Glutamatergic neuron (in vitro differentiated cells): Measurements from ENCODE around the gene FBXO2. TPM values are rescaled to one million over a fixed set of nuclear protein-coding genes. Genes with fewer than 3 reads are reported as not detected.

Source experiments
- DNase-seq: peaks from one replicate; pipeline ENCODE4 v3.0.0; 2022
- H3K27ac Mint-ChIP-seq: one replicate; pipeline ENCODE4 v1.8.0; 2020; ENCODE audit warnings: mild to moderate bottlenecking, mixed read lengths, inconsistent platforms; ENCODE audit not compliant: unreplicated experiment
- H3K27me3 Mint-ChIP-seq: one replicate; pipeline ENCODE4 v1.8.0; 2020; ENCODE audit warnings: mild to moderate bottlenecking, moderate library complexity, mixed read lengths, inconsistent platforms; ENCODE audit not compliant: unreplicated experiment
- H3K36me3 Mint-ChIP-seq: one replicate; pipeline ENCODE4 v1.8.0; 2020; ENCODE audit warnings: mild to moderate bottlenecking, mixed read lengths, inconsistent platforms; ENCODE audit not compliant: unreplicated experiment
- H3K4me1 Mint-ChIP-seq: one replicate; pipeline ENCODE4 v1.8.0; 2020; ENCODE audit warnings: mild to moderate bottlenecking, low read depth, mixed read lengths, inconsistent platforms; ENCODE audit not compliant: unreplicated experiment
- H3K4me3 Mint-ChIP-seq: one replicate; pipeline ENCODE4 v1.8.0; 2020; ENCODE audit warnings: mild to moderate bottlenecking, mixed read lengths, inconsistent platforms; ENCODE audit not compliant: unreplicated experiment
- H3K9me3 Mint-ChIP-seq: one replicate; pipeline ENCODE4 v1.8.0; 2020; ENCODE audit warnings: mild to moderate bottlenecking, moderate library complexity, mixed read lengths, inconsistent platforms; ENCODE audit not compliant: unreplicated experiment
- CTCF ChIP-seq: fragments of 200-600 bp; sonication (generic); IDR thresholded peaks from one replicate; pipeline ENCODE4 v1.5.0; 2021; ENCODE audit not compliant: partially characterized antibody, unreplicated experiment
- total RNA-seq: library from RNA; stranded (reverse); fragmentation: NEBNext Ultra II Directional; extraction: Animal tissue kit (Norgen Biotek cat#: 25700); gene quantifications from one replicate; pipeline ENCODE4 v1.2.1, GENCODE V29; 2021; ENCODE audit not compliant: unreplicated experiment

Gene FBXO2
- total RNA-seq, 1 donor from 2014 or later, result 22.2 TPM

GRCh38 chr1:11670747-11671146 is 16.5 kb upstream of the FBXO2 start:
- DNase-seq, result no peak
- TF ChIP-seq CTCF, result no peak
- peaks cover 4% of the 10 kb centered on the region for H3K9me3 Mint-ChIP-seq
- H3K27ac Mint-ChIP-seq, result peak overlapping the region; percentile 84
- H3K27me3 Mint-ChIP-seq, result no peaks in the 10 kb centered on the region
- H3K4me3 Mint-ChIP-seq, result no peak overlapping the region
- peaks cover 1% of the 10 kb centered on the region for H3K4me1 Mint-ChIP-seq
- no peaks in the 10 kb centered on the region for H3K36me3 Mint-ChIP-seq

GRCh38 chr1:11668516-11668915 is 14.3 kb upstream of the FBXO2 start:
- Mint-ChIP-seq H3K4me3 (no peak overlapping the region), H3K4me1 (peaks cover 1% of the 10 kb centered on the region), H3K9me3 (peaks cover 4% of the 10 kb centered on the region), H3K36me3 (no peaks in the 10 kb centered on the region), H3K27me3 (no peaks in the 10 kb centered on the region), H3K27ac (no peak overlapping the region)
- no peak for TF ChIP-seq CTCF
- DNase-seq, result no peak

- TF ChIP-seq CTCF, result no peak
- Mint-ChIP-seq H3K4me3 (peak overlapping the region; percentile 69), H3K36me3 (no peaks in the 10 kb centered on the region), H3K27ac (no peak overlapping the region), H3K27me3 (peaks cover 6% of the 10 kb centered on the region), H3K4me1 (peaks cover 1% of the 10 kb centered on the region), H3K9me3 (peaks cover 1% of the 10 kb centered on the region)
- DNase-seq, result no peak
Measured at GRCh38 chr1:11664336-11665065, 10.3 kb upstream of the FBXO2 start.

- Mint-ChIP-seq H3K27me3 (peaks cover 6% of the 10 kb centered on the region), H3K9me3 (no peaks in the 10 kb centered on the region)
- DNase-seq, result no peak
Measured at GRCh38 chr1:11661103-11661502, 6.9 kb upstream of the FBXO2 start.

More at GRCh38 chr1:11661103-11661502, 6.9 kb upstream of the FBXO2 start:
- H3K4me3 Mint-ChIP-seq, result no peak overlapping the region
- H3K4me1 Mint-ChIP-seq, result no peaks in the 10 kb centered on the region
- H3K27ac Mint-ChIP-seq, result no peak overlapping the region
- H3K36me3 Mint-ChIP-seq, result no peaks in the 10 kb centered on the region
- TF ChIP-seq CTCF, result no peak
